ENCODE results near the gene OR6X1. TPM values are rescaled to one million over a fixed set of nuclear protein-coding genes. Genes with fewer than 3 reads are reported as not detected.

The OR6X1 gene
- polyA plus RNA-seq, 1 donor (not counting 4 experiments of a cell fraction or from before 2014, with no cell fraction given) = not detected

DNA sequence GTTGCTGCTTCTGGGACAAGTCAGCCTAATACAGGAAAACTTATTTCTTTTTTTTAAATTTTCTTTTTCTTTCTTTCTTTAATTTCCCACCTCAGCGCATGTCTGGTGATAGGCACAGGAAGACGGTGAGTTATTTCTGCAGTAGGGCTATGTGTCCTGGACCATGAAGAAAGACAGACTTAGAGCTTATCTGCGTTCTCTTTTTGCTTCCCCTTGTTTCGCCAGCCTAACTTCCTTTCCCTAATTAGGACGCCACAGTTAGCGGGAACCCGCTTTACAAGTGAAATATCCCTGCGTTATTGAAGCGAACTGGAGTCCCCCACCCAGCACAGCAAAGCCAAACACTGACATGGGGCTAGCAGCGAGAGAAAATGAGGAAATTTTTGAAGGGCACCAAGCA lies 43.2 kb upstream of the OR6X1 start:
- Histone ChIP-seq H4K20me1 (ENCODE audit: control insufficient read depth, extremely low read depth, insufficient read depth, low read length) (no peaks in the 10 kb centered on the region), H3K27ac (ENCODE audit: control insufficient read depth, insufficient read depth, low read length) (no peak overlapping the region), H2AFZ (ENCODE audit: control insufficient read depth, low read length) (no peak overlapping the region), H3K4me3 (ENCODE audit: control insufficient read depth in 2 of 3, extremely low read depth in 1 of 3, insufficient read depth in 2 of 3, low read depth in 1 of 3, low read length in 3 of 3) (no peak overlapping the region), H3K4me1 (ENCODE audit: control insufficient read depth, extremely low read depth, insufficient read depth, low read length) (no peaks in the 10 kb centered on the region), H3K79me2 (ENCODE audit: control insufficient read depth, insufficient read depth, low read length) (no peaks in the 10 kb centered on the region), H3K9me3 (ENCODE audit: control insufficient read depth, low read depth, low read length) (no peaks in the 10 kb centered on the region), H3K27me3 (ENCODE audit: control insufficient read depth, extremely low read depth, insufficient read depth, low read length) (no peaks in the 10 kb centered on the region), H3K4me2 (ENCODE audit: control insufficient read depth, extremely low read depth, insufficient read depth, low read depth, low read length) (no peak overlapping the region), H3K9me1 (ENCODE audit: control insufficient read depth, extremely low read depth, insufficient read depth, low read length) (no peaks in the 10 kb centered on the region), H3K36me3 (ENCODE audit: control insufficient read depth in 2 of 2, extremely low read depth in 1 of 2, insufficient read depth in 2 of 2, low read length in 2 of 2) (no peaks in the 10 kb centered on the region), H3K9ac (ENCODE audit: control insufficient read depth, extremely low read depth, insufficient read depth, low read length) (no peak overlapping the region)
- no peak for DNase-seq (ENCODE audit: low read depth, low spot score)
- TF ChIP-seq CTCF (optimal IDR thresholded peaks at IDR 0.05 in 1 of 3, IDR thresholded peaks at IDR 0.05 in 1 of 3, conservative IDR thresholded peaks at IDR 0.05 in 1 of 3; ENCODE audit: extremely low read depth in 1 of 3, insufficient read depth in 2 of 3, low read length in 3 of 3) = no peak
- TF ChIP-seq EZH2 (IDR thresholded peaks at IDR 0.05; ENCODE audit: low read length) = no peak
- dilution Hi-C loops (cut with MboI; ENCODE audit: extremely low pct_ligation_motif_present, low sequenced_read_pairs) = no loop called here
- FAIRE-seq = no peak

- dilution Hi-C loops (cut with MboI; ENCODE audit: extremely low pct_ligation_motif_present, low sequenced_read_pairs) = no loop called here
- no peak for DNase-seq (ENCODE audit: low read depth, low spot score)
- no peak overlapping the region for H3K4me2 ChIP-seq (ENCODE audit: control insufficient read depth, extremely low read depth, insufficient read depth, low read depth, low read length)
- no peaks in the 10 kb centered on the region for H3K79me2 ChIP-seq (ENCODE audit: control insufficient read depth, insufficient read depth, low read length)
- H2AFZ ChIP-seq (ENCODE audit: control insufficient read depth, low read length) = no peak overlapping the region
- H3K4me1 ChIP-seq (ENCODE audit: control insufficient read depth, extremely low read depth, insufficient read depth, low read length) = no peaks in the 10 kb centered on the region
- no peak for FAIRE-seq
- H3K9me1 ChIP-seq (ENCODE audit: control insufficient read depth, extremely low read depth, insufficient read depth, low read length) = no peaks in the 10 kb centered on the region
- no peaks in the 10 kb centered on the region for H3K9me3 ChIP-seq (ENCODE audit: control insufficient read depth, low read depth, low read length)
- no peaks in the 10 kb centered on the region for H3K27me3 ChIP-seq (ENCODE audit: control insufficient read depth, extremely low read depth, insufficient read depth, low read length)
- H3K4me3 ChIP-seq (ENCODE audit: control insufficient read depth in 2 of 3, extremely low read depth in 1 of 3, insufficient read depth in 2 of 3, low read depth in 1 of 3, low read length in 3 of 3) = no peak overlapping the region
- no peak overlapping the region for H3K9ac ChIP-seq (ENCODE audit: control insufficient read depth, extremely low read depth, insufficient read depth, low read length)
- TF ChIP-seq EZH2 (IDR thresholded peaks at IDR 0.05; ENCODE audit: low read length) (no peak), CTCF (optimal IDR thresholded peaks at IDR 0.05 in 1 of 3, IDR thresholded peaks at IDR 0.05 in 1 of 3, conservative IDR thresholded peaks at IDR 0.05 in 1 of 3; ENCODE audit: extremely low read depth in 1 of 3, insufficient read depth in 2 of 3, low read length in 3 of 3) (no peak)
- H3K36me3 ChIP-seq (ENCODE audit: control insufficient read depth in 2 of 2, extremely low read depth in 1 of 2, insufficient read depth in 2 of 2, low read length in 2 of 2) = no peaks in the 10 kb centered on the region
- H4K20me1 ChIP-seq (ENCODE audit: control insufficient read depth, extremely low read depth, insufficient read depth, low read length) = no peaks in the 10 kb centered on the region
- no peak overlapping the region for H3K27ac ChIP-seq (ENCODE audit: control insufficient read depth, insufficient read depth, low read length)
Measured at GRCh38 chr11:123797114-123797513, 42.8 kb upstream of the OR6X1 start.

Measured in keratinocyte (primary cell).